HG03108 (cell line): ENCODE measurements around the gene CA6.
"Not testable (repeated sequence)": the region's sequence is repeated elsewhere in the genome, so short reads cannot be mapped to it uniquely, and the experiment has no call there.

Source experiments
- ATAC-seq: cut with Tn5 transposase; IDR thresholded peaks from one replicate; pipeline ENCODE4 v1.9.1; 2021; ENCODE audit warnings: moderate library complexity; ENCODE audit not compliant: unreplicated experiment

Gene CA6

DNA sequence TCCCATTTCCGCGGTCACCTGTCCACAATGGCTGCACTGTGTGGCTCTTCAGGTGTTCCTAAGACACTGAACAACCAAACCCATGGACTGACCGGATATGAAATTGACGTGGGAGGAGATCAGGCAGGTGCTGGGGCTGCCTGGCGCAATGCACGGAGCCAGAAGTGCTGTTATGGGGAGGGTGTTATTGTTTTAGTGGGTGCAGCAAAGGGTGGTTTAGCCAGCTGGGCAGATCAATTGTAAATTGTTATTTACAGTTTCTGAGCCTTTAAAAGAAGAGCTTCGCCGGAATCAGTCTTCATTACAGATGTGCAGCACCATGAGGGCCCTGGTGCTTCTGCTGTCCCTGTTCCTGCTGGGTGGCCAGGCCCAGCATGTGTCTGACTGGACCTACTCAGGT, at the start of gene CA6:
Gene CA6 (plus strand): TSS at position 301 of the 400 bp plus-strand sequence. CDS start 19 bp downstream, at position 320.
- ATAC-seq: no peak

- not testable (repeated sequence) for ATAC-seq
These were observed 48.9 kb upstream of the CA6 start for GRCh38 chr1:8896775-8897174.

DNA sequence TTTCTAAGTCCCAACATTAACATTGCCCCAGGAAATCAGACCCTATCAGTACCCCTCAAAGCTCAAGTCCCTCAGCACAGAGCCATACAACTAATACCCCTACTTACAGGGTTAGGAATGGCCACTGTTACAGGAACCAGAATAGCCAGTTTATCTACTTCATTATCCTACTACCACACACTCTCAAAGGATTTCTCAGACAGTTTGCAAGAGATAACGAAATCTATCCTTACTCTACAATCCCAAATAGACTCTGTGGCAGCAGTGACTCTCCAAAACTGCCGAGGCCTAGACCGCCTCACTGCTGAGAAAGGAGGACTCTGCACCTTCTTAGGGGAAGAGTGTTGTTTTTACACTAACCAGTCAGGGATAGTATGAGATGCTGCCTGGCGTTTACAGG, 48.2 kb upstream of the CA6 start:
- not testable (repeated sequence) for ATAC-seq

GRCh38 chr1:8898418-8898817, 47.2 kb upstream of the CA6 start:
- ATAC-seq: not testable (repeated sequence)

DNA sequence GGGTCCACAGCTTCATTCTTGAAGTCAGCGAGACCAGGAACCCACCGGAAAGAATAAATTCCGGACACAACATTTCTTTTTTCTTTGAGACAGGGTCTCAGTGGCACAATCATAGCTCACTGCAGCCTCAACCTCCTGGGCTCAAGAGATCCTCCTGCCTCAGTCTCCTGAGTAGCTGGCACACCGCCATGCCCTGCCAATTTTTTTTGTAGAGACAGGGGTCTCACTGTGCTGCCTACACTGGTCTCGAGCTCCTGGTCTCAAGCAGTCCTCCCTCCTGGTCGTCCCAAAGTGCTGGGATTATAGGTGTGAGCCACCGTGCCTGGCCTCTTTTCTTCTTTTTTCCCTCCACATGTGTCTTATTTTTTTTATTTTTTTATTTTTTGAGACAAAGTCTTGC, 46.6 kb upstream of the CA6 start:
- ATAC-seq: no peak

GRCh38 chr1:8900684-8901083, 45.0 kb upstream of the CA6 start:
- not testable (repeated sequence) for ATAC-seq

DNA sequence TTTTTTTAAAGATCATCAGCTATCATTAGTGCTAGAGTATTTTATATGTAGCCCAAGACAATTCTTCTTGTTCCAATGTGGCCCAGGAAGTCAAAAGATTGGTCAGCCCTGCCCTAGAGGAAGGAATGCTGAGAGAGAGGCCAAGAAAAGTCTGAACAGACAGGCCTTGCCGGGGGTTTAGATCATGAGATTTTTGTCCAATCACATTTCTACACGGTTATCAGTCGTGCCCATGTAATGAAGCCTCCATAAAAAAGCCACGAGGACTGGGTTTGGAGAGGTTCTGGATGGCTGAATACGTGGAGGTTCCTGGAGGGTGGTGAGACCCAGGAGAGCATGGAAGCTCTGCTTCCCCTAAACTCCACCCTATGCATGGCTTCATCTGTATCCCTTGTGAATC, 42.9 kb upstream of the CA6 start:
- no peak for ATAC-seq

GRCh38 chr1:8903410-8903809, 42.3 kb upstream of the CA6 start:
- no peak for ATAC-seq

GRCh38 chr1:8903908-8904650, 41.6 kb upstream of the CA6 start:
- ATAC-seq: no peak

DNA sequence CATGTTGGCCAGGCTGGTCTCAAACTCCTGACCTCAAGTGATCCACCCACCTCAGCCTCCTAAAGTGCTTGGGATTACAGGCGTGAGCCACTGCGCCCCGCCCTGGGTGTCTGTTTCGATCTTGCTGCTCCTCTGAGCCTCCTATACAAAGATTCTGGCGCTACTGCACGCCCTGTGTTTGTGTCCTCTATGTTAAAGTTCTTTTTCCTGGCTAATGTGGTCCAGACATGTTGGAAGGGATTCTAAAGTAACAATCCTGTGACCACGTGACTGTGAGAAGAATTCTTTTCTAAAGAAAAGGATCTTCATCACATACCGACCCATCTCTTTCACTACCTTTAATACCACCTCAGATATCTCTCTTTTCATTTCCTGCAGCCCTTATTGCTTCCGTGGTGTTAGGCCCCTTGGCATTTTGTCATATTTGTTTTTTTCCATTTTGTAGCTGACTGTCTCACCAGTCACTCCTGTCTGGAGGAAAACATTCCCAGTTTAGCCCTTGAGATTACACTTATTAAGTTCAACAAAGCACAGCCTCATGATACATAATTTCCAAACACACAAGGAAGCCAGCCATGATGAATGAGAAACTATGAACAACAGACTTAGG, 40.0 kb upstream of the CA6 start:
- ATAC-seq: no peak

- no peak for ATAC-seq
These were observed 37.1 kb upstream of the CA6 start for GRCh38 chr1:8908388-8909151.

GRCh38 chr1:8910331-8910730, 35.3 kb upstream of the CA6 start:
- no peak for ATAC-seq

- ATAC-seq: no peak
These were observed 34.8 kb upstream of the CA6 start for GRCh38 chr1:8910914-8911313.

GRCh38 chr1:8911416-8912309, 34.0 kb upstream of the CA6 start:
- no peak for ATAC-seq

DNA sequence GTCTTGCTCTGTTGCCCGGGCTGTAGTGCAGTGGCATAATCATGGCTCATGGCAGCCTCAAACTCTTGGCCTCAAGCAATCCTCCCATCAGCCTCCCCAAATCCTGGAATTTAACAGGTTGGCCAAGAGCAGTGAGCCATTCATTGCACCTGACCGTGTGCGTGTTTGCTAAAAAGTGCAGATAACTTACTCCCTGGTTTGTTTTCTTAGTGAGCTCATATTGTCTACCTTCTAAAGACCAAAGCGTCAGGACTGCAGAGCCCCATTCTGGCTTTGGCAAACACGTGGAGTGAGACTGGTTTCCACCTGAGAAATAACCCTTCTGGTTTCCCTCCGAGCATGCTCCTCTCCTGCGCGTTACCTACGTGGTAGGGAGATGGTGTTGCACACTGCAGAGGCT, 32.2 kb upstream of the CA6 start:
- ATAC-seq: no peak

DNA sequence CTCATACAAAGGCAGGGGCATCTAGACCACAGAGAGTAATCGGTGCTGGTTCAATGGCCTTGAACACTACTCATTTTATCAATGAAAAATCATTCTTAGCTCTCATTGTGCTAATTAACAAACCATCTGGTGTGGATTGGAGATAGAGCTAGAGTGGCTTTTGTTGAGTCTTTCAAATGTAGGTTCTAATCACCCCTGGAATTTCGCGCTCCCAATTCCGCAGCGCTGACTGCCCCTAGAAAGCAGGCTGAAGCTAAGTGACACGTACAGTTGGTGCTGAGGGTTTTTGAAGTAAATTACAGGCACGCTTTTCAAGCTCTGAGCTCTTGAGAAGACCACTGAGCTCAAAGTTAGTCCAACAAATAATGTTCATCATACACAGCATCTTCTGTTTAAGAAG, 31.2 kb upstream of the CA6 start:
- no peak for ATAC-seq

- no peak for ATAC-seq
These were observed 30.2 kb upstream of the CA6 start for GRCh38 chr1:8915446-8915845.

DNA sequence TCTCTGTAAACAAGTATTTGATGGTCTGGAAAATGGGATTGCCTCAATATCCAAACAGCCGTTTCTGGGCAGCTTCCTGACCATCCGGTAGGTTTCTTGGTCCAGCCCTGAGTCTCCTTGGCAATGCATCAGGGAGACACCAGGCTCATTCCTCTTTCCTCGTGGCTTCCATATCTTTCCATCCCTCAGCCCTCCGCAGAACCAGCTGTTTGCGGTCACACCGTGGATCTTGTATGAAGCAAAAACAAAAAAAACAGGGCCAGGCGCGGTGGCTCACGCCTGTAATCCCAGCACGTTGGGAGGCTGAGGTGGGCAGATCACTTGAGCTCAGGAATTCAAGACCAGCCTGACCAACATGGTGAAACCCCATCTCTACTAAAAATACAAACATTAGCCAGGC, 28.1 kb upstream of the CA6 start:
- not testable (repeated sequence) for ATAC-seq

GRCh38 chr1:8922962-8923361, 22.7 kb upstream of the CA6 start:
- ATAC-seq: no peak

GRCh38 chr1:8925406-8925805, 20.3 kb upstream of the CA6 start:
- ATAC-seq: no peak

GRCh38 chr1:8925960-8926359, 19.7 kb upstream of the CA6 start:
- ATAC-seq: no peak
